GM19372 (cell line): ENCODE results near the gene USP5.
A peak's percentile ranks its signal among the peaks of the same experiment; 100 is the strongest.

ENCODE experiments used
- ATAC-seq: cut with Tn5 transposase; IDR thresholded peaks from one replicate; pipeline ENCODE4 v1.9.1; 2021; ENCODE audit warnings: mild to moderate bottlenecking, low read depth, moderate library complexity; ENCODE audit not compliant: unreplicated experiment

USP5 gene

DNA sequence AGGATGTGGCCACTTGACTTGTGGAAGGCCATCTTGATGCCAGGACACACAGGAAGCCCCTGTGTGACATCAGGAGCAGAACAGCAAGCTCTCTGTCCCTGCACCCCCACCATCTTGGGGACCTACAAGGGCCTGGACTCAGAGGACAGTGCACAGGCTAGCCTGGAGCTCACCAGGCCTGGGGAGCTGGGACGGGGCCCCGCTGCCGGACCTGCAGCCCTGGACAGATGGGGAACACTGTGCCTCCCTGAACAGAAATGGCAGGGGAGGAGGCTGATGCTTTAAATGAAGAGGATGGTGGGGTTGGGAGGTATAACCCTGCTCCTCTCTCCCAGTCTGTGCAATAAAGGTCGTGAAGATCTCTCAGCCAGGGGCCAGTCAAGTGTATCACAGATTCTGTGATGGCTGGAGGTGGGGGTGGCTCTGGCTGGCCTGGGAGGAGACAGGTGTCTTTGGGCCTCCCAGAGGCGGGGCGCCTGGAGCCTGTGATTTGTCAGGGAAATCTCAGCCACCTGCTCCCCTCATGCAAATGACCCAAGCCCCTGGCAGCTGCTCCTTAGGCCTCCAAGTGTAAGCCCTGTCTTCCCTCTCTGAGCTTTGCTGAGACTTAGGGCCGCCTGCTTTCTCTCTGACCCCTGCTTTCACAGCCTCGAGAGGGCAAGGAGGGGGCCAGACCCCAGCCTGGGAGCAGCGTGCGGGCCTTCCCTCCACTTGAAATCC lies 12.3 kb upstream of the USP5 start:
- no peak for ATAC-seq

DNA sequence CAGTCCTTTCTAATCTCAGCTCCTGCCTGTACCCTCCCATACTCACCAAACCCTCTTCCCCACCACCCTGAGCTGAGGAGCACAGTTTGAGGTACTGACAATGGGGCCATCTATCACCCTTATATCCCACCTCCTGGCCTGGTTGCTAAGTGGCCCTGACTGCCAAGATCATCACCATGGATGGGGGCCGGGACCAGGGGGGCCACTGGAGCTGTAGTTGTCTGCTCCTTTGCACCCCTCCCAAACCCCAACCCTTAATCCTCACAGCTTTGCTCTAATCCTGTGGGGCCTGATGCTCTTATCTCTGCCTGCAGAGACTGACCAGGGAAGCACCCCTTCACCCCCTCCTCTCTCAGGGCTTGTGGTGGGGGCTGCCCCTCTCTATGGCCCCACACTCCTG lies 11.6 kb upstream of the USP5 start:
- no peak for ATAC-seq

- ATAC-seq: no peak
These were observed 11.0 kb upstream of the USP5 start, which contains the start of gene GNB3 for GRCh38 chr12:6840761-6841515. GNB3 (plus strand) TSS chr12:6840925; CDS start chr12:6841288, 363 bp downstream.

DNA sequence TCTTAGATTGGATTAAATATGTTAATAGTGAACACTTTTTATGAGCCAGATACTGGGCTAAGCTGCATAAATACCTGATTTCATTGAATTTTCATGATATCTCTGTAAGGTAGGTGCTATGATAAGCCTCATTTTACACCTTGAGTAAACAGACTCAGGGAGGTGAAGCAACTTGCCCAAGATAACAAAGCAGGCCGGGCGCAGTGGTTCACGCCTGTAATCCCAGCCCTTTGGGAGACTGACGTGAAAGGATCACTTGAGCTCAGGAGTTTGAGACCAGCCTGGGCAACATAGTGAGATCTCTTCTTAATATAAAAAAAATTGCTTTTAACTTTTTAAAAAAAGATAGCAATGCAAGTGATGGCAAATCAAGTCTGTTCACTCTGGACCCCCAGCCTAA lies 9.9 kb upstream of the USP5 start:
- ATAC-seq: no peak

GRCh38 chr12:6843118-6843902 lies 8.6 kb upstream of the USP5 start:
- ATAC-seq: no peak

DNA sequence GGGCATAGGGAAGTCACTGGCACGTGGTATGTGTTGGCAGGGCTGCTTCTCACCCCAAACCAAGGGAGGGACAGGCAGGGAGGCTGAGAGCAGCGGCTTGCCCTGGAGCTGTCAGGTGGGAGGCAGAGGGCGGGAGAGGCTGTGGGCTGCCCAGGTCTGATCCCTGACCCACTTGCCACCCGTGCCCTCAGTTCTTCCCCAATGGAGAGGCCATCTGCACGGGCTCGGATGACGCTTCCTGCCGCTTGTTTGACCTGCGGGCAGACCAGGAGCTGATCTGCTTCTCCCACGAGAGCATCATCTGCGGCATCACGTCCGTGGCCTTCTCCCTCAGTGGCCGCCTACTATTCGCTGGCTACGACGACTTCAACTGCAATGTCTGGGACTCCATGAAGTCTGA lies 6.6 kb upstream of the USP5 start:
- ATAC-seq: no peak

DNA sequence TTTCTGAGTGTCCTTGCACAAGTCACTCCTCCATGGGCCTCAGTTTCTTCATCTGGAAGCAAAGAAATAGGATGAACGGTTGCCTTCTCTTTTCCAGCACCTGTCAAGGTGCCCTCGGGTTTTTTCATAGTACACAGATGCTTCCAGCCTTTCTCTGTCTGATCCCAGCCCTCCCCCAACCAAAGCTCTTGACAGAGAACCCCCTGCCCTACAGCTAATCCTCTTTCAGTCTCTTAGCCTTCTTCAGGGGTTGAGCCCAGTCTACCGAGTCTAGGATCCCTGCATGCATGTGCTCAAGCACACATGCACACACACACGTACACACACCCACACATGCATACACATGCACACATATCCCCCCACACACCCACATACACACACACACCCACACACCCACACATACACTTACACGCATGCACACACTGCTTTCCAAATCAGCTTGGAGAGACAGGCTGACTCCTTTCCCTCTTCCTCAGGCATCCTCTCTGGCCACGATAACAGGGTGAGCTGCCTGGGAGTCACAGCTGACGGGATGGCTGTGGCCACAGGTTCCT lies 5.6 kb upstream of the USP5 start:
- no peak for ATAC-seq

DNA sequence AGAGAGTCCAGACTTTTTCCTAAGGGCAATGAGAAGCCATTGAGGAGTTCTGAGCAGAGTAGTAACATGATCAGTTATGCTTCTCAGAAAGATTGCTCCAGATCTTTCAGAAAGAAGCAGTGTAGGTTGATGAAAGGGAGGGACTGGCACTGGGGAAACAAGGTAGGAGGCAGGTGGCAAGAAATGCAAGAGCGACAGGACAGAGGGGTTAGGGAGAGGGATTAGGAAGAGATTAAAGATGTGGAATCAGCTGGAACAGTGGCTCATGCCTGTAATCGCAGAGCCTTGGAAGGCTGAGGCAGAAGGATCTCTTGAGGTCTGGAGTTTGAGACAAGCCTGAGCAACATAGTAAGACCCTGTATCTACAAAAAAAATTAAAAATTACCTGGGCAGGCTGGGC lies 4.3 kb upstream of the USP5 start:
- no peak for ATAC-seq

DNA sequence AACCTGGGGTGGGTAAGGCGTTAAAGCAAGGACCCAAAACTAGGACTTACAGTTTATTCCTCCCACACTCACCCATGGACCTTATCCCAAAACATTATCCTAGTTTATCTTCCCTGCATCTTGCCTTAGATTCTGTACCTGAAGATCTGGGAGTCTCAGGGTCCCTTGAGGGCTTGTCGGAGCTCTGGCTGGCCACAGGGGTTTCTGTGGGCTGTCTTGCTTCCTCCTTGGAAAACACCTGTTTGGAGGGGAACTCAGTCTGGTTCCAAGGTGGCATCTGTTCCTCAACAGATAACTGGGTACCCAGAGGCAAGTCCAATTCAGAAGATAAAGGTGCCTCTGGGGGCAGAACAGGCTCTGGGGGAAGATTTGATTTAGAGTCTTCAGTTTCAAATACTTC lies 2.5 kb upstream of the USP5 start:
- no peak for ATAC-seq

GRCh38 chr12:6849976-6850560 lies 1.9 kb upstream of the USP5 start:
- no peak for ATAC-seq

DNA sequence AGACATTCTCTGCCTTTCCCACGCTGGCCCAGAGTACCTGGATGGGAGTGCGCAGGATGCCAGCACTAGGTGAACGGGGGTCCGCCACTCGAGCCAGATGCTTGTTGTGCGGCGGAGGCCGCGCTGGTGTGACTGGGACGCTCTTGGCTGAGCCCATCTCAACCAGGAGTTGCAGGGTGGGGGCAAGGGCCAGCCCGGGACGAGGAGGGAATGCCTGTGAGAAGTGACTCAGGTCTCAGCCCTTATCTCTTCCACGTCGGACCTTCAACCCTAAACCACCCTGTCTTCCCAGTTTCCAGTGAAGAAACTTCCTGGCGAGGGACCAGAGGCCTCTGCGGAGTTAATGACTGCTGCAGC lies 1.2 kb upstream of the USP5 start:
- no peak for ATAC-seq

GRCh38 chr12:6851153-6851920 lies 613 bp upstream of the USP5 start, which contains the start of gene CDCA3:
CDCA3 (minus strand) TSS chr12:6851286; CDS start chr12:6850952, 334 bp downstream.
- peak; percentile 42 for ATAC-seq

- no peak for ATAC-seq
These were observed 853 bp downstream of the USP5 start for GRCh38 chr12:6852651-6853354.

DNA sequence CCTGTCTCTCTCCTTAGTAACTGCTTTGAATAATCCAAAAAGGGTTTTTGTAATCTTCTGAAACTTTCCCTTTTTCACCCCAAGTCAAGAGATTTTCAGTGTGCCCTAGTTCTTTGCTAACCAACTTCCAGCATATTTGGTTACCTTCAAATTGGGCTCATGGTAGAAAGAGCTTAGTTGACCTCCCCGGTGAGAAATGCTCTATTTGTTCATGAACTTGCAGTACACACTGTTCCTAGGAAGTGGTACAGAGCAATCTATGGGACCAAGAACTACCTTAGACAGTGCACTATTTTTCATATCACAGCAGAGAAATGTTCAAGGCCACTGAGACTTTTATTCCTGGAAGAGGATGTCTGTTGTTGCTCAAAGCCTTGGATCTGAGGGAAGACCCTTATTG lies 1.7 kb downstream of the USP5 start:
- no peak for ATAC-seq

GRCh38 chr12:6854036-6854435 lies 2.1 kb downstream of the USP5 start:
- no peak for ATAC-seq

DNA sequence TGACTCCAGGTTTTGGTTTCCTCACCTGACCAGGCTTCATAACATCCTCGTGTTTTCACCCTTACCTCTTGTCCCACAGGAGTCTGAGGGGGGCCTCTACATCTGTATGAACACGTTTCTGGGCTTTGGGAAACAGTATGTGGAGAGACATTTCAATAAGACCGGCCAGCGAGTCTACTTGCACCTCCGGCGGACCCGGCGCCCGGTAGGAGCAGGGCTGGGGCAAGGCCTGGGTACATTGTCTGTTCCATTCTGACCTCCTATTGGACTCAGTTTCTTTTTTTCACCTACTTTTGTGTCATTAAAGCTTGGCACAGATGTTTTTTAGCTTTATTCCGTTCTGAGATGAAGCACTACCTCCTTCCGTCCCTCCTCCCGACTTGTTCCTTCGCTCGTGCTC lies 3.4 kb downstream of the USP5 start:
- ATAC-seq: no peak

DNA sequence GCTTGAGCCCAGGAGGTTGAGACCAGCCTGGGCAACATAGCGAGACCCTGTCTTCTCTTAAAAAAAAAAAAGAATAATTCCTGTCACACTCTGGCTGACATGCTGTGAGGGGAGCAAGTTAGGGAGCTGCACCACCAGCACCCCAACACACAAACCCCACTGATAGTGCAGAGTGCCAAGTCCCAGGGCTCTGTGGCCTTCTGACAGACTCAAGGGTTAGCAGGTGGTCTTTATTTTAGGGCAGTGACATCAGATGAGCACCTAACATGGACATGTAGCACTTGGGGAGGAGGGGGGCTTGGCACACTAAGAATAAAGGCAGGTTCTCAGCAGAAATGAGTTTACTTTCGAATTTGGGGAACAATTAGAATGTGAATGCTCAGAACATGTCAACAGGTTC lies 6.8 kb downstream of the USP5 start:
- ATAC-seq: no peak

GRCh38 chr12:6860116-6860515 lies 8.2 kb downstream of the USP5 start:
- no peak for ATAC-seq

- no peak for ATAC-seq
These were observed 9.0 kb downstream of the USP5 start for GRCh38 chr12:6860942-6861341.
